GM19395 (cell line): ENCODE data around the gene DNM1.

Source experiments
- ATAC-seq: cut with Tn5 transposase; IDR thresholded peaks from one replicate; pipeline ENCODE4 v1.9.1; 2021; ENCODE audit warnings: mild to moderate bottlenecking, moderate library complexity; ENCODE audit not compliant: unreplicated experiment

The DNM1 gene

DNA sequence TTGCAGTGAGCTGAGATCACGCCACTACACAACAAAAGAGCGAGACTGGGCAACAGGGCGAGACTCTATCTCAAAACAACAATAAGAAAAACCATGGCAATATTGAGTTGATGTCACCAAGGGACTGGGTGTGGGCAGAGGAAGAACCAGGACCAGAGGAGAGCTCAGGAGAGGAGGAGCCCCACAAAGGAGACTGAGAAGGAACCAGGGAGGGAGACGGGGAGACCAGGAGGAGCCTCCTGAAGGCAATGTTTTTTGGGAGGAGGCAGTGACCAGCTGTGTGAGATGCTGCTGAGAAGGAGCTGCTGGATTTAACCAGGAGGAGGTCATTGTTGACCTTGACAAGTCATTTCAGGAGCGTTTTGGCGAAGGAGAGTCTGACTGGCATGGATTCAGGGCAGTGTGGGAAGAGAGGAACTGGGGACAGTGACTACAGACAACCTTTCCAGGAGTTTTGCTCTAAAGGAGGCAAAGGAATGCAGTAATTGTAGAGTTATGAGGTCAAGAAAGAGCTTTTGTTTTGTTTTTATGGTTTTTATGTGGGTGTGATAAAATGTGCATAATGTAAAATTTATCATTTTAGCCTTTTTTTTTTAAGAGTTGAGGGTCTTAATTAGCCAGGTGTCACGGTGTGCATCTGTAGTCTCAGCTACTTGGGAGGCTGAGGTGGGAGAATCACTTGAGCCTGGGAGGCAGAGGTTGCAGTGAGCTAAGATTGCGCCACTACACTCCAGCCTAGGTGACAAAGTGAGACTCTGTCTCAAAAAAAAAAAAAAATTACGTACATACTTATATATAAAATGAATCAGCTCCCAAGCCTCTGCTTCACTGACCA lies 101.2 kb downstream of the DNM1 start:
- no peak for ATAC-seq
